Right atrium auricular region (tissue), 2 donors: Measurements from ENCODE around the gene MTUS2. TPM values are rescaled to one million over a fixed set of nuclear protein-coding genes. Genes with fewer than 3 reads are reported as not detected.

Source experiments
- DNase-seq: peaks from one replicate; pipeline ENCODE4 v3.0.0-alpha.2; 2019; ENCODE audit warnings: low spot score
- H3K27ac ChIP-seq, 2 donors: fragments of 200-600 bp; sonication (generic); 1 replicate in 1 of 2; 2 replicates in 1 of 2; pipeline ENCODE4 v1.5.1; 2016 to 2019
- H3K27me3 ChIP-seq, 2 donors: fragments of 200-600 bp; sonication (generic); one replicate each; pipeline versions ENCODE4 v1.5.1 to v1.6.0; 2017 to 2019
- H3K36me3 ChIP-seq: fragments of 200-600 bp; sonication (generic); one replicate; pipeline ENCODE4 v1.5.1; 2016
- H3K4me1 ChIP-seq, 2 donors: fragments of 200-600 bp; sonication (generic); one replicate each; pipeline versions ENCODE4 v1.5.1 to v1.6.0; 2017 to 2019
- H3K4me3 ChIP-seq, 2 donors: fragments of 200-600 bp; sonication (generic); 1 replicate in 1 of 2; 2 replicates in 1 of 2; pipeline ENCODE4 v1.5.1; 2017 to 2019; ENCODE audit warnings: mild to moderate bottlenecking in 1 of 2, moderate library complexity in 1 of 2
- H3K9me3 ChIP-seq, 2 donors: fragments of 200-600 bp; sonication (generic); one replicate each; pipeline ENCODE4 v1.5.1; 2019
- total RNA-seq, 2 donors: library from RNA; depleted of rRNA; stranded (reverse); fragments of >200 nt; gene quantifications; one replicate each; pipeline ENCODE4 v1.1.0, GENCODE V29; 2016
- TF ChIP-seq, protein P1 (sequence below), 2 donors: fragments of 200-600 bp; sonication (generic); IDR thresholded peaks; one replicate each; pipeline ENCODE4 v1.5.1; 2019; ENCODE audit warnings: antibody characterized with exemption in 2 of 2

Gene MTUS2
- total RNA-seq, 2 donors from 2014 or later: 34.6 to 142 TPM

DNA sequence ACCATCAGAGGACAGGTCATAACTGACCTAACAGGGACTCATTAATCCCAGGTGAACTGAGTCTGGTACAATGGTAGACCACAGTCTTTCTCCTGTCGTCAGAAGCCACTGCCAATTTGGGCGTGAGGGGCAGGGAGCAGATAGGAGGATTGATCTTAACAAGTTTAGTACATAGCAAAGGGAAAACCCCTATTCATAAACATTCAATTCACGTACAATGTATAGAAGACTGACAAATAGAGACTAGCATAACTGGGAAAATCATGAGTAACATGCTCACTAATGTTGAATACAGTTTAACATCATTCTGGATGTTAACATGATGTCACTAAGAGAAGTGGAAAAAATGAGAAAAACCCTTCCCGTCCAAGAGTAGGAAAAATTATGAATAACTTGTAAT is 721.3 kb downstream of the MTUS2 start:
- H3K4me3 ChIP-seq: no peak overlapping the region
- H3K9me3 ChIP-seq: no peaks in the 10 kb centered on the region
- H3K27ac ChIP-seq: no peak overlapping the region
- no peaks in the 10 kb centered on the region for H3K27me3 ChIP-seq
- no peaks in the 10 kb centered on the region for H3K4me1 ChIP-seq
- H3K36me3 ChIP-seq: no peaks in the 10 kb centered on the region
- TF ChIP-seq, protein P1, sequence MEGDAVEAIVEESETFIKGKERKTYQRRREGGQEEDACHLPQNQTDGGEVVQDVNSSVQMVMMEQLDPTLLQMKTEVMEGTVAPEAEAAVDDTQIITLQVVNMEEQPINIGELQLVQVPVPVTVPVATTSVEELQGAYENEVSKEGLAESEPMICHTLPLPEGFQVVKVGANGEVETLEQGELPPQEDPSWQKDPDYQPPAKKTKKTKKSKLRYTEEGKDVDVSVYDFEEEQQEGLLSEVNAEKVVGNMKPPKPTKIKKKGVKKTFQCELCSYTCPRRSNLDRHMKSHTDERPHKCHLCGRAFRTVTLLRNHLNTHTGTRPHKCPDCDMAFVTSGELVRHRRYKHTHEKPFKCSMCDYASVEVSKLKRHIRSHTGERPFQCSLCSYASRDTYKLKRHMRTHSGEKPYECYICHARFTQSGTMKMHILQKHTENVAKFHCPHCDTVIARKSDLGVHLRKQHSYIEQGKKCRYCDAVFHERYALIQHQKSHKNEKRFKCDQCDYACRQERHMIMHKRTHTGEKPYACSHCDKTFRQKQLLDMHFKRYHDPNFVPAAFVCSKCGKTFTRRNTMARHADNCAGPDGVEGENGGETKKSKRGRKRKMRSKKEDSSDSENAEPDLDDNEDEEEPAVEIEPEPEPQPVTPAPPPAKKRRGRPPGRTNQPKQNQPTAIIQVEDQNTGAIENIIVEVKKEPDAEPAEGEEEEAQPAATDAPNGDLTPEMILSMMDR (IDR thresholded peaks at IDR 0.05): no peak
- no peak for DNase-seq

DNA sequence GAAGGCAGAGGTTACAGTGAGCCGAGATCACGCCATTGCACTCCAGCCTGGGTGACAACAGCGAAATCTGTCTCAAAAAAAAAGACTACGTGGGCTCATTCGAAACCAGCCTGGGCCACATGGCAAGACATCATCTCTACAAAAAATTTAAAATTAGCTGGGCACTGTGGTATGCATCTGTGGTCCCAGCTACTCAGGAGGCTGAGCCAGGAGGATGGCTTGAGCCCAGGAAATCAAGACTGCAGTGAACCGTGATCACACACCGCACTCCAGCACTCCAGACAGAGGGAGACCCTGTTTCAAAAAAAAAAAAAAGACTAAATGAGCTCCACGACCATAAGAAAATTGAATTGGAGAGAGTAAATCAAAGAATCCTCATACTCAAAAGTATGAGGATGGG is 722.2 kb downstream of the MTUS2 start:
- Histone ChIP-seq H3K4me1 (peaks cover 0 to 7% of the 10 kb centered on the region in 2 donors), H3K9me3 (no peaks in the 10 kb centered on the region), H3K27ac (no peak overlapping the region), H3K36me3 (no peaks in the 10 kb centered on the region), H3K27me3 (no peaks in the 10 kb centered on the region), H3K4me3 (no peak overlapping the region)
- TF ChIP-seq, protein P1 (IDR thresholded peaks at IDR 0.05): no peak
- DNase-seq: no peak

DNA sequence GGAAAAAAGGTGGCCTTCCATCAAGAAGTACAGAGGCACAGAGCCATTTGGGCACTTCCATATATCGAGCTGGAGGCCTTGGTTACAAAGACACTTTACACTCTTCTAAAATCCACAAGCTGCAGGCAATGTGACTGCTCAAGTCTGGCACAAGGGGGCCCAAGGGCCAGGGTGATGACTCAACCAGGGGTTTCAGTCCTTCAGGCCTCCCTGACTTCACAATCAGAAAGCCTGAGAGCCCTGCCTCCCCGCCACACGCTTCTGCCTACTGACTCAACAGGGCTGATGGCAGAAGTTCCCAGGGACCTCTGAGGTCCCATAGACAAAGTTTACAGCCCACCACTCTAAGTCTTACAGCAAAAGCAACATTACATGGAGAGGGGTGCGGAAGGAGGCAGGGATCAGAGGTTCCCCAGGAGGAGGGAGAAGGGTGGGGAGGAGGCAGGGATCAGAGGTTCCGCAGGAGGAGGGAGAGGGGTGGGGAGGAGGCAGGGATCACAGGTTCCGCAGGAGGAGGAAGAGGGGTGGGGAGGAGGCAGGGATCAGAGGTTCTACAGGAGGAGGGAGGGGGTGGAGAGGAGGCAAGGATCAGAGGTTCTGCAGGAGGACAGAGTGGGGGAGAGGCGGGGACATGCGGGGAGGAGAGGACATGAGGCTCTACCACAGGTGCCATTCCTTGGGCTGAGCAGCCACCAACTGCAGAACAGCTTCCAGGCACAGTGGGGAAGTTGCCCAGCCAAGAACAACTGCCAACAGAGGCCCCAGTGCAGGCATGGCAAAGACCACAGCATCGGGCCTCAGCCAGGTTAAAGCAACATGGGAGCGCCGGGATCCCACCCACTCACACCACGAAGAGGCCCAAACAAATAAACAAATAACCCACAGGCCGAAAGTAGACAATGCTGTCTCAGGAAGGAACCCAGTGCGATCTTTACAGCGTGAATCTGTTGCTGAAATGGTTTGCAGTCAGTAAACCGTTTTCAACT is 723.4 kb downstream of the MTUS2 start:
- Histone ChIP-seq H3K4me1 (peaks cover 0 to 8% of the 10 kb centered on the region in 2 donors), H3K27me3 (no peaks in the 10 kb centered on the region), H3K4me3 (no peak overlapping the region), H3K9me3 (no peaks in the 10 kb centered on the region), H3K36me3 (no peaks in the 10 kb centered on the region), H3K27ac (no peak overlapping the region)
- TF ChIP-seq, protein P1 (IDR thresholded peaks at IDR 0.05): no peak
- DNase-seq: no peak

DNA sequence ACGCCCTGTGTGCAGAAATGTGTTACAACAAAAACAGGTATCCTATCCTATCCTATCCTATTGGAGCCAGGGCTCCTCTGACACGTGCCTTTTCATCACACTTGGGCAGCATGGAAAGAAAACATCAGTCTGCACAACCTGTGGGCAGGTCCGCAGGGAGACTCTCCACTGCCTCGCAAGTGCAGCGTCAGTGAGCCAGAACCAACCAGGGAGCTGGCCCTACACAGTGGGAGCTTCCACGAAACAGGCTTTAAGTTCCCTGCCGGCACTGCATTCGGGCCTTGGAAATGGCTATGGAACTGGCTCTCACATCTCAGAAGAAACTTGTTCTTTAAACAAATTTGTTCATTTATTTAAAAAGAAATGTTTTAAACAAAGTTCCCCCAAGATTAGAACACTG is 725.8 kb downstream of the MTUS2 start:
- Histone ChIP-seq H3K4me1 (peaks cover 0 to 8% of the 10 kb centered on the region in 2 donors), H3K27ac (no peak overlapping the region), H3K36me3 (peaks cover 13% of the 10 kb centered on the region), H3K9me3 (no peaks in the 10 kb centered on the region), H3K27me3 (no peaks in the 10 kb centered on the region), H3K4me3 (no peak overlapping the region)
- TF ChIP-seq, protein P1 (IDR thresholded peaks at IDR 0.05): no peak
- no peak for DNase-seq

DNA sequence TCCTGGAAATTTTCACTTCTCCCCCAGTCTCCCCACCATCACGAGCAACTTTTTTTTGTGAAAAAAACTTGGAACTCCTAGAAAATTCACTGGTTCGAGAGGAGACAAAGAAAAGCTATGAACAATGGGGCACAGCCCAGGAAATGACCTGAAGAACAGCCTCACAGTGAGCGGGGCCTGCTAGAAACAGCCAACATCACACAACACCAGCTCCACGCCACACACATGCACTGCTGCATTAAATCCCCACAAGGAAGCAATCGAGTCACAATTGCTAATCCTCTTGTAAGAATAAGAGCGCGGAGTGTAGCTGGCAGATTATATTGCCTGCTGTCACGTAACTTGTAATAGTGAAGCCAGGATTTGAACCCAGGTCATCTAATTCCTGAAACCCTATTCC is 726.5 kb downstream of the MTUS2 start:
- Histone ChIP-seq H3K27me3 (no peaks in the 10 kb centered on the region), H3K4me3 (no peak overlapping the region), H3K36me3 (peaks cover 14% of the 10 kb centered on the region), H3K4me1 (peaks cover 0 to 8% of the 10 kb centered on the region in 2 donors), H3K27ac (no peak overlapping the region), H3K9me3 (no peaks in the 10 kb centered on the region)
- no peak for DNase-seq
- TF ChIP-seq, protein P1 (IDR thresholded peaks at IDR 0.05): no peak
